Gastroesophageal sphincter (tissue), 4 donors: ENCODE measurements around the gene TCTA. TPM values are rescaled to one million over a fixed set of nuclear protein-coding genes. Genes with fewer than 3 reads are reported as not detected.

ENCODE experiments used
- ATAC-seq: fragments of 150-250 bp; one replicate; pipeline ENCODE4 v1.9.1; 2016; ENCODE audit warnings: mild to moderate bottlenecking, moderate library complexity
- H3K27ac ChIP-seq, 4 donors: fragments of 200-600 bp; sonication (generic) in 3 of 4; 1 replicate in 3 of 4; 2 replicates in 1 of 4; pipeline ENCODE4 v1.5.1; 2016 to 2019
- H3K27me3 ChIP-seq: fragments of 200-600 bp; sonication (generic); one replicate; pipeline ENCODE4 v1.5.1; 2019
- H3K36me3 ChIP-seq, 2 donors: fragments of 200-600 bp; sonication (generic); one replicate each; pipeline ENCODE4 v1.5.1; 2019; ENCODE audit warnings: control low read depth in 1 of 2
- H3K4me1 ChIP-seq, 3 donors: fragments of 200-600 bp; sonication (generic); 1 replicate in 2 of 3; 2 replicates in 1 of 3; pipeline ENCODE4 v1.5.1; 2016 to 2019; ENCODE audit warnings: control low read depth in 2 of 3
- H3K4me3 ChIP-seq, 2 donors: fragments of 200-600 bp; sonication (generic); one replicate each; pipeline ENCODE4 v1.5.1; 2019; ENCODE audit warnings: mild to moderate bottlenecking in 1 of 2, moderate library complexity in 1 of 2
- H3K9me3 ChIP-seq, 3 donors: fragments of 200-600 bp; sonication (generic); one replicate each; pipeline ENCODE4 v1.5.1; 2017 to 2019; ENCODE audit warnings: control low read depth in 2 of 3
- CTCF ChIP-seq, 4 experiments: fragments of 200-600 bp in 2 of 4; fragments of 450-650 bp in 2 of 4; sonication (generic) in 1 of 4; IDR thresholded peaks; one replicate each; pipeline ENCODE4 v1.5.1; 2017 to 2019; ENCODE audit warnings: antibody characterized with exemption in 4 of 4, mild to moderate bottlenecking in 2 of 4, moderate library complexity in 2 of 4
- EP300 ChIP-seq: sonication (generic); formaldehyde crosslinking; IDR thresholded peaks from one replicate; pipeline ENCODE4 v1.6.1; 2017; ENCODE audit warnings: antibody characterized with exemption, mild to moderate bottlenecking
- POLR2A ChIP-seq, 2 donors: fragments of 450-650 bp; IDR thresholded peaks; one replicate each; pipeline ENCODE4 v1.6.1; 2017; ENCODE audit warnings: antibody characterized with exemption in 2 of 2, mild to moderate bottlenecking in 2 of 2, moderate library complexity in 1 of 2
- POLR2AphosphoS5 ChIP-seq: sonication (generic); formaldehyde crosslinking; IDR thresholded peaks from one replicate; pipeline ENCODE4 v1.6.1; 2017; ENCODE audit warnings: antibody characterized with exemption
- WGBS, 2 donors: methylation state at CpG; one replicate each; pipeline ENCODE4 v1.1.5; 2018; ENCODE audit warnings: low coverage in 1 of 2; 5-methylcytosine and 5-hydroxymethylcytosine counted together
- total RNA-seq, 4 donors: library from RNA; depleted of rRNA; stranded (reverse); fragments of >200 nt; gene quantifications; one replicate each; pipeline ENCODE4 v1.1.0, GENCODE V29; 2016

Gene TCTA
- total RNA-seq, 4 donors from 2014 or later = 18.6 to 32.1 (median 25.6) TPM

DNA sequence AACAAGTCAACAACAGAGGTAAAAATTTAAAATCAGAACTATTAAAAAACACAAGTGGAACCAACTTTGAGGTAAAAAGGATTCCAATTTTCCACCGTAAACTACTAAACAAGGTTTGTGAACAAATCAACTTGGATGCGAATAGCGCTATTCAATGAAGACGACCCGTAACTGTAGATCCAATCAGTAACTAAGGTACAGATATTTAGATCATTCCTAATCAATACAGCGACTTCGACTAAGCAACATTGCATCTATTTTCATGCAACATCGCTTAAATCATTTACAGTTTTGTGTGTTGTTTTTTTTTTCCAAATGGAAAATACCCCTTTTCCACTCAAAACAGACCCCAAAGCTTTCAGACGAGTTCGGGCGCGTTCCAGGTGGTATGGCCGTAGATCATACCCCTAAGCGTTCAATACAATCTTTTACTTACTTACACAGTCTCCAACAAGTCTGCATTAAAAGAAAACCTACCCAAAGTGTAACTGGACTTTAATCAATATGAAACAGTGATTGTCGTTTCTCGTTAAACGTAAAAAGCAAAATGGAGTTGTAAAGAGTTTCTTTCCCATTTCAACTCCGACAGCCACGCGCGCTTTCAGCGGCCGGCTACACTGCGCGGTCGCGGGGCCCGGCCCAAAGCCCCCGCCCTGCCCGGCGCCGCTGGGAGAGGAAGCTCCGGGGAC is 1.2 kb upstream of the TCTA start:
- Histone ChIP-seq H3K9me3 (no peaks in the 10 kb centered on the region), H3K27ac (peak overlapping the region; percentile 94 to 100 (median 98)), H3K4me3 (peak overlapping the region; percentile 72 to 98), H3K36me3 (peaks cover 0 to 20% of the 10 kb centered on the region in 2 donors), H3K27me3 (no peaks in the 10 kb centered on the region), H3K4me1 (peaks cover 3 to 80% (median 48%) of the 10 kb centered on the region in 3 donors)
- no peak for ATAC-seq
- WGBS, 2 donors = 0% methylated on average over 19 to 33 of the region's 33 CpGs
- TF ChIP-seq CTCF (IDR thresholded peaks at IDR 0.05) (no peak), EP300 (no peak), POLR2A (IDR thresholded peaks at IDR 0.05) (no peak), POLR2AphosphoS5 (no peak)

DNA sequence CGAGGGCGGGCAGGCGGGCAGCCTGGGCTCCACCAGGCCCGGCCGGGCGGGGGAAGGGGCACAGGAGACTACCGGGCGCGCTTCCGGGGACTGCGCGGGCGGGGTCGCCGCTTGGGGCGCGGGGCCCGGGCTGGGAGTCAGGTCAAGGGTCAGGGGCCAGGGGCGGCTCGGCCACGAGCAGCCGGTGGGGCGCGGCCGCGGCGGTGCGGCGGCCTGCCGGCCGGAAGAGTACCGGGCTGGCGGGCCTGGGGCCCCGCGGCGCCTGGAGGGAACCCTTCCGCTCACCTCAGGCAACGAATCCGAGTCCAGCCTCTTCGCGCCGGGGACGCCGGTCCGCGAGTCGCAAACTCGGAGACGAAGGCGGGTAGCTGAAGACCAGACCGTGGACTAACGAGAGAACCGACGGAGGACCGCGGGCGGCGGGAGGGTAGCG is 672 bp upstream of the TCTA start:
- Histone ChIP-seq H3K4me1 (peaks cover 0 to 77% (median 42%) of the 10 kb centered on the region in 3 donors), H3K27me3 (no peaks in the 10 kb centered on the region), H3K27ac (peak overlapping the region; percentile 94 to 100 (median 98)), H3K4me3 (peak overlapping the region; percentile 72 to 98), H3K9me3 (no peaks in the 10 kb centered on the region), H3K36me3 (peaks cover 0 to 25% of the 10 kb centered on the region in 2 donors)
- TF ChIP-seq POLR2A (IDR thresholded peaks at IDR 0.05) (peak; percentile 54 to 67), EP300 (no peak), CTCF (IDR thresholded peaks at IDR 0.05) (peak in 2 of 4 experiments; percentile 18 to 30), POLR2AphosphoS5 (peak; percentile 58)
- no CpG with 5 or more reads among the region's 59 CpGs for WGBS, 2 donors
- peak; percentile 36 for ATAC-seq

DNA sequence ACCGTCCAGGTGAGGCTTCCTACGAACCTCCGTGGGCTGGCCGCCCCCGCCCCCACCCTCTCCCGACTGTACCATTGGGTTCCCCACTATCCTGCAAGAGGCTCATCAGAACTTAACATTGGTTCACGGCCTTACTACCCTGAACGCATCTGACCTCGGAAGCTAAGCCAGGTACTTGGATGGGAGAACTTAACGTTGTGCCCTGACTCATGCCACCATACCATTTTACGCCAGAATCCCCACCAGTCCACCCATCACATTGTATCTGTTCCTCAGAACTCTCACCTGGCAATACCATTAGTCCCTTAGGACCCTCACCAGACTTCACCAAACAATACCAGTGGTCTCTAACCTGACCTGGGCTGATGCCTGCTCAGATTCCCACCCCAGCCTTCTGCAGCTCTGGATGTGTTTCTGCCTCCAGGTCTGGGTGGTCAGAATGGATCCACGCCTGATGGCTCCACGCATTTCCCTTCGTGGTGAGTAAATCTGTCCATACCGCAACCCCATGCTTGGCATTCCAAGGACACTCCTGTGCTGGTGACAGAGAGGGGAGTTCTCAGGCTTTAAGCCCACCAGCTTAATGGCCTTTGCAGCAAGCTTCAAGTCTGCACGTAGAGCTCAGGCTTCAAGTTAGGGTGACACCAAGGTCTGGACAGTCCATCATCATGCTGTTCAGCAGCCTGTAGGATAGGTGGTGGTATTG is 562 bp downstream of the TCTA start:
- Histone ChIP-seq H3K27me3 (no peaks in the 10 kb centered on the region), H3K4me1 (peaks cover 0 to 72% (median 34%) of the 10 kb centered on the region in 3 donors), H3K9me3 (no peaks in the 10 kb centered on the region), H3K4me3 (peak overlapping the region; percentile 61 to 98), H3K27ac (peak overlapping the region; percentile 79 to 100 (median 98)), H3K36me3 (peaks cover 0 to 38% of the 10 kb centered on the region in 2 donors)
- TF ChIP-seq EP300 (no peak), CTCF (IDR thresholded peaks at IDR 0.05) (no peak), POLR2AphosphoS5 (no peak), POLR2A (IDR thresholded peaks at IDR 0.05) (no peak)
- WGBS, 2 donors = 34 to 84% methylated on average over 4 to 5 of the region's 16 CpGs
- ATAC-seq = no peak

GRCh38 chr3:49413338-49413734 is 1.1 kb downstream of the TCTA start:
- Histone ChIP-seq H3K9me3 (no peaks in the 10 kb centered on the region), H3K4me3 (peak overlapping the region in 1 of 2 donors; percentile 98), H3K27me3 (no peaks in the 10 kb centered on the region), H3K4me1 (peaks cover 0 to 66% (median 29%) of the 10 kb centered on the region in 3 donors), H3K36me3 (peaks cover 0 to 41% of the 10 kb centered on the region in 2 donors), H3K27ac (peak overlapping the region in 3 of 4 donors; percentile 98 to 100 (median 99))
- WGBS, 2 donors = 80% methylated on average over 1 to 4 of the region's 6 CpGs
- no peak for ATAC-seq
- TF ChIP-seq EP300 = no peak
- TF ChIP-seq POLR2A (IDR thresholded peaks at IDR 0.05) = no peak
- TF ChIP-seq POLR2AphosphoS5 = no peak
- no peak for TF ChIP-seq CTCF (IDR thresholded peaks at IDR 0.05)
